ENCODE data around the gene IL17RC.

DNA sequence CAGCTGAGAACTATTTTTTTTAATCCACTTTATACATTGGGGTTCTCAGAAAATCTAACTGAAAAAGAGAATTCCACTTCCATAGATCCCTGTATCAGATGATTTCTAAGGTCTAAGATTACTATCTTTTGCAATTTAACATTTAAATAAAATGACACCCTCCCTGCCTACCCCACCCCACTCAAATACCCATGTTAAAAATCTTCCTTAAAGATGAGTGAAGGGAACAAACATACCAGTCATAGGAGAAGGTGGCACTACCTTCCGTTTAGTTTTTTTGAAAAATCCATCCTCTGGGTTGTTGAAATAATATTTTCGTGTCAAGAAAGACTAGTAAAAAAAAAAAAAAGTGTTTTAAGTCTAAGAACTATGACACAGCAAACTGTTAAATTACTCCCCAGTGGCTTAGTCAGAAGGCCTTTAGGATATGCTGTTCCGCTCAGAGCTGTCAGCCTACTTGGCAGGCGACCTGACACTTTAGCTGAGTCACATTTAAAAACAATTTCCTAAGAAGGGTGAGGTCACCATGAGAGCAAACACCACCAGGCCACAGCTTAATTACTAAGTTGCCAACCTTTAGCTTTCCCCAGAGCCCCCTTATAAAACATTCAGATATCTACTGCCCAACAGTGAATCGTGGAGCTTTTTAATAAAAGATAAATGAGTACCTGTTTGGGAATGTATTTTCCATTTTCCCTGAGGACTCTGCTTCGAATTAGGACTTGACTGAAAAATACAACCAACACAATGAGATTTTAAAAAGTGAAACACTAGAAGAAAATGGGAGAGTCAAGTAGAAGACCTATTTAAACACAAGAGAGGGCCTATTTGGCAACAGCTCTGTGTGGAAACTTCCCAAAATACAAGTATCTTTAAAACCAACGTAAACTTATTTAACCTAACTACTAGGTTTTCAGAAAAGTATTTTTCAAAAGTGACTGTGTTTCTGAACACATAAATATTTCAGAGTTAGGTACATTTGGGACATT, 60.1 kb downstream of the IL17RC start:
- no peak for TF ChIP-seq CTCF (IDR thresholded peaks at IDR 0.05)
- no peak for TF ChIP-seq POLR2A (IDR thresholded peaks at IDR 0.05)

Data from esophagus squamous epithelium (tissue), 4 donors.